GDM1 (cell line): ENCODE results near the gene MARCHF9.
A peak's percentile ranks its signal among the peaks of the same experiment; 100 is the strongest.

Experiments
- DNase-seq: peaks from one replicate; lab custom pipeline; 2025; lab: John Stamatoyannopoulos, UW

Gene MARCHF9

DNA sequence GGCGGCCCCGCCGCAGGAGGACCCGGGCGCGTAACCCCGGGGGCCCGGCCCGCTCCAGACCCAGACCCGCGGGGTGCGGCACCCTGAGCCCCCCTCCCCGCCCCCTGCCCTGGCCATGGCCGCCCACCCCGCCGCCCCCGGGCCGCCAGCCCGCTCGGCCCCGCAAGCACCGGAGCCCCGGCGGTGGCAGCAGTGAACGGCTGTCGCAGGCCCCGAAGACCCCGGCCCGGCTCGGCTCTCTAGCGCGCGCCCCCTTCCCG lies 221 bp downstream of the MARCHF9 start:
- DNase-seq = no peak

DNA sequence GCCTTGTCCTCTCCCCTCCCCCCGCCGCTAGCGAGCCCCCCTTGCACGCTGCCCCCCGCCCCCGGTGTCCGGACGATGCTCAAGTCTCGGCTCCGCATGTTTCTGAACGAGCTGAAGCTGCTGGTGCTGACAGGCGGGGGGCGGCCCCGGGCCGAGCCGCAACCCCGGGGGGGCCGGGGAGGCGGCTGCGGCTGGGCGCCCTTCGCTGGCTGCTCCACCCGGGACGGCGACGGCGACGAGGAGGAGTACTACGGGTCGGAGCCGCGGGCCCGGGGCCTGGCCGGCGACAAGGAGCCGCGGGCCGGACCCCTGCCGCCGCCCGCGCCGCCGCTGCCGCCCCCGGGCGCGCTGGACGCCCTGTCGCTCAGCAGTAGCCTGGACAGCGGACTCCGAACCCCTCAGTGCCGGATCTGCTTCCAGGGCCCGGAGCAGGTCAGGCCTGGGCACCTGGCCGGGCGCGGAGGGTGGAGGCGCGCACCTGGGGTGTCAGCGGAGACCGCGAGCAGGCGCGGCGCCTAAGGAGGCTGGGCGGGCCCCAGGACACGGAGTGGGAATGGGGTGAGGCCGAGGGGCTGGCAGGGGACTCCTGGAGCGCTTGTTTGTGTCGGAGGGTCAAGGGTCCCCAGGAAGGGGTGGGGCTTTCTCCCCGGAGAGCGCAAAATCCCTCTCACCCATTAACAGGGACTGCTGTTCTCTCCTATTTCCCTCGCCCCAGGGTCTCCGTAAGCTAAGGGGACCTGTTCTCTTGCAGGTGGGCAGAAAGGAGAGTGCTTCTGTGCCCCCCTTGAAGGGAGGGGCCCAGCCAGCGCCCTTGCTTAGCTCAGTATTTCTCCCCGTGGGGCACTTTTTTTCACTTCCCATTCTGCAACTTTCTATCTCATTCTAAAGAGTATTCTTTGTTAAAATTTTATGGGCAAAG lies 810 bp downstream of the MARCHF9 start:
- DNase-seq = no peak

DNA sequence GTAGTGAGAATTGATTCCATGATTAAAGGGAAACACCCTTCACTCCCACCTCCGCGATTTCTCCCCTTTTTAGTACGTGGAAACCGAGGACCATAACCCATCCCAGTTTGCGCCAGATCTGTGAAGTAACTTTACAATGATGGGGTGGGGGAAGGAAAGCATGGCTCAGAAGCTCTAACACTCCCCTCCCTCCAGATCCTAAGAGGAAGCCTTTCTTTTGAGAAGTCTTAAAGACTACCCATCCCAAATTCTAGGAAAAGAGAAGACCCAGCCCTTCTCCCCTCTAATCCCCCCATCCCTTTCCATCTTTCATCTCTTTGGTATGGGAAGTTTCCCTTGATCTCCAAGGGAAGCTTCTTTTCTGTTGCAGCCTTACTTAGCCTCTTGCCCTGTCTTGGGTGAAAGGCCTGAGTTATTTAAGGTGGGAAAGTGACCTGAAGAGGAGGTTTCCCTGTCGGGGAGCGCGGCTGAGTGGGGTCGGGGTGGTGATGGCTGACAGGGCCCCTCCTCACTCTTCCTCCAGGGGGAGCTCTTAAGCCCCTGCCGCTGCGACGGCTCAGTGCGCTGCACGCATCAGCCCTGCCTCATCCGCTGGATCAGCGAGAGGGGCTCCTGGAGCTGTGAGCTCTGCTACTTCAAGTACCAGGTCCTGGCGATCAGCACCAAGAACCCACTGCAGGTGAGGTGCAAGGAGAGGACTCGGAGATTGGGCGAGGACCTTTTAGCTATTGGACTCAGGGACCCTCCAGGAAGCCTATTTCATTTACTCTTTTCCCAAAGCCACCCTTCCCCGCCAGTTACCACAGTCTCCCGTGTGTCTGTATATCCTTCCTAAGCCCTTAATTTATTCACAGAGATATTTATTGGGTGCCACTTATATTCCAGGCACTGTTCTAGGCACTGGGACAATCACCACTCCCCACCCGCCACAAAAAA lies 1.8 kb downstream of the MARCHF9 start:
- DNase-seq = peak; percentile 38

DNA sequence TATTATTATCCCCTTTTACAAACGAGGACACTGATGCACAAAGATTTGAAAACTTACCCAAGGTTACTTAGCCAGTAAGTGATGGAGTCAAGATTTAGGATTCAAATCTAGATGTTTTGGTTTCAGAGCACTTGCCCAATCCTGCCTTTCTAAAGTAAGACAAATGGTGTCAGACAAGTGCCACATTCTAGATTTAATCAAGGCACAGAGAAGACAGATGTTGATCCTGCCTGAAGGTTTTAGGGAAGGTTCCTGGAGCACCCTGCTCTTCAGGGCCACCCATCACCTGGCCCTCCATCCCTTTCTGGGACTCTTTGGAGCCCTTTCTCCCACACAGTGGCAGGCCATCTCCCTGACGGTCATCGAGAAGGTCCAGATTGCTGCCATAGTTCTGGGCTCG lies 2.9 kb downstream of the MARCHF9 start:
- DNase-seq = no peak

DNA sequence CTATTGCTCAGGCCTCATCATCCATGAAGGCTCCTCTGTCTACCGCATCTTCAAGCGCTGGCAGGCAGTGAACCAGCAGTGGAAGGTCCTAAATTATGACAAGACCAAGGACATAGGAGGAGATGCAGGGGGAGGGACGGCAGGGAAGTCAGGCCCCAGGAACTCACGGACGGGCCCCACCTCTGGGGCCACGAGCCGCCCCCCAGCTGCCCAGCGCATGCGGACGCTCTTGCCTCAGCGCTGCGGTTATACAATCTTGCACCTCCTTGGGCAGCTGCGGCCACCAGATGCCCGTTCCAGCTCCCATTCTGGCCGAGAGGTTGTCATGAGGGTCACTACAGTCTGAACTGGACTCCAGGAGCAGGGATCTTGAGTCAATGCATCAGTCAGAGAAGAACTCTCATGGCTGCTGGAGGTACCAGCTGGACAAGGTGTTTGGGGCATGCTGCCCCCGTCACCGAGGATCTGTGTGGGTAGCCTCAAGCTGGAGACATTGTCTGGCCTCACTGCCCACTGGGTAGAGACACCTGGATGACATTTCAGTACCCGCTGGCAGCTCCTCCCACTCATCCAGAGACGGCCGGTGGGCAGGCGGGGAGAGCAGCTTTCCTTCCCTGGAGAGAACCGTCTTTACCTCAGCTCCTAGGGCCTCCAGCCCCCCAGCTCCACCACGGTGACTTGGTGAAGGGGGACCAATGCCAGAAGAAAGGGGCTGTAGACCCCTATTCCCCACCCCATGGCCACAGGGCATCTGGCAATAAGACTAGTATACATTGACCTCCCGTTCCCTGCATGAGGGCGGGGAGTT lies 3.9 kb downstream of the MARCHF9 start:
- DNase-seq = no peak

DNA sequence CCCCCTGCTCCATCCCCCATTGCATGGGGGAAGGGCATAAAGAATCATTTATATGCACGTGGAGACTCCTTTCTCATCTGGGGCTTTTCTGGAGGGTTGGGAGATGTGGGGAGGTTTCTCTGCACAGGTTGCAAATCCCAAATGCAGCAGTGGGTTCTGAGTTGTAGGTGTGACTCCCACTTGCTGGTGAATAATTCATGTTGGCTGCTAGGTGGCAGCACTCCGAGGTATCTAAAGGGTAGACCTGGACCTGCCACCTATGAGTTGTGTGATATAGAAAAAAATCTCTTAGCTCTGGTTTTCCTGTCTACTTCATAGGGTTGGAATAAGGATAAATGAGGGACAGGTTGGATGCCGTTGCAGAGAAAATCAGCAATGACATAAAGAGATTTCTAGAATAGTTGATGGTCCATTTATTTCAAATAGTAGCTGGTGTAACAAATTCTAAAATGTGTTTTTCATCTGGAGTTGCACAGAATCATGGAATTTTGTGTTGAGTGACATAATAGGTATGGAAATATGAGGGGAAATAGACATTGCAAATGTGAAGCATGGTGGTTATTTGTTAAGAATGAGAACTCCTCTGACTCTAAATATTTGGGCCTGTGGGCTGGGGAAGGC lies 4.6 kb downstream of the MARCHF9 start:
- DNase-seq = no peak

DNA sequence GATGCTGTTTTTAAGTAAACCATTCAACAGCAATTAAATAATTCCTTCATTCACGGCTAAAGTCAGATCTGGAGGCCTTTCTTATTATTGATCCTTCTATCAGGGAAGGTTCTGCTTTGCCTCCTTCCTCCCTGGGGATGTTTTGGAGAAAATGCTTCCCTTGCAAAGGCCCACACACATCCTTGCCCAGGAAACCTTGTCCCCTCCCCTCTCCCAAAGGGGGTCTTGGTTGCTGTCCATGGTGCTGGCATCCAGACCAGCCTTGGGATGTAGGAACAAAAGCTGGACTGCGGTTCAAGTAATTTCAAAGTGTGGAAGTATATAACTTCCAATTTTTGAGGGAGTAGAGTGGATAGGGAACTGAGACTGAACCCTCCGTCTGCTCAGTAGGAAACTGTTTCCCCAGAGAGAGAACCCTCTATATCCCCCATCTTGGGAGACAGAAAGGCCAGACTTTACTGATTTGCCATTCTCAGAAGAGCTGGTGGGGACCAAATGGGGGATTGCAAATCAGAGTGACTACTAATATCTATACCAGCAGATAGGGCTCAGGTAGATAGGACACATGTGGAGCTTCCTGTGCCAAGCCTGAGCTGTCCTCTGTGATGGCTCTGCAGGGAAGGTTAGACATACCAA lies 5.6 kb downstream of the MARCHF9 start:
- no peak for DNase-seq

DNA sequence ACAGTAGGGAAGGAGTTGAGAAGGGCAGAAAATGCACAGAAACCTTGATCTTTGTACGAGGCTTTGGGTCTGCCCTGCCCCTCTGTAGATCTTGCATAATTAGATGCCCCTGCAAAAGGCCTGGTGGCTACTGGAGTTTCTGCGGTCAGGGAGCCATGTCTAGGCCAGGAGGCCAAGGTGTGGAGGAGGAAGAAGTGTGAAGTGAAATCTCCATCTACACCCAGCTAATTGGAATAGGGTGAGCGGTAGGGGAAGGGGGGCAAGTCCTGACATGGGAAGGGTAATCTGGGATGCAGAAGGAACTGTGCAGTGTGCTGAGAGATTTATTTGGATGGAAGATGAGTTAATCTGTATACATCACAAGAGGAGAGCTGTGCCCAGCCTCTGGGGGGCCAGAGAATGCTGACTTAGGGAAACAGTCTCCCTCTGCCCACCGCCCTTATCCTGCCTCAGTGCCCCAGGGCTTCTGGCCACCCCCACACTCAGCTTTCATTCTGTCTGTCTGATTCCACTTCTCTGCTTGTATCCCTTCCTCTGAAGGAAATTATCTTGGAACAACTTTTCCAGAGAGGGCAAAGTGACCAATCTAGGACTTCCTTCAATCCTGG lies 6.6 kb downstream of the MARCHF9 start:
- DNase-seq = no peak

DNA sequence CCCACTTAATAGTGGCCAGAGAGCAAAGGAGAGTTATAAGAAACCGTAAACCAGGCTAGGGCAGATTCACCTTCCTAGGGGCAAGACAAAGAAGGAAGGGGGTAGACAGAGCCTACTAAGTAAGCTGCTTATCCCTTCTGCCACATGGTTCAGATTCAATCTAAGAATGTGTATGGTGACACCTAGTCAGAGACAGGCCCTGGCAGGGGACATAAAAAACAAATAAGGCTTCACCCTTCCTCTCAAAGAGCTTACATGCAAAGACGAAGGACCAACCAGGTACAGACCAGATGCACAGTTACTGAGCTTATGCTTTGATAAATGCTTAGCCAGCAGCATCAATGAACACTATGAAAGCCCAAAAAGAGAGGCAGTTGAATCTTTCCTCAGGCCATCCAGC lies 7.6 kb downstream of the MARCHF9 start:
- no peak for DNase-seq

DNA sequence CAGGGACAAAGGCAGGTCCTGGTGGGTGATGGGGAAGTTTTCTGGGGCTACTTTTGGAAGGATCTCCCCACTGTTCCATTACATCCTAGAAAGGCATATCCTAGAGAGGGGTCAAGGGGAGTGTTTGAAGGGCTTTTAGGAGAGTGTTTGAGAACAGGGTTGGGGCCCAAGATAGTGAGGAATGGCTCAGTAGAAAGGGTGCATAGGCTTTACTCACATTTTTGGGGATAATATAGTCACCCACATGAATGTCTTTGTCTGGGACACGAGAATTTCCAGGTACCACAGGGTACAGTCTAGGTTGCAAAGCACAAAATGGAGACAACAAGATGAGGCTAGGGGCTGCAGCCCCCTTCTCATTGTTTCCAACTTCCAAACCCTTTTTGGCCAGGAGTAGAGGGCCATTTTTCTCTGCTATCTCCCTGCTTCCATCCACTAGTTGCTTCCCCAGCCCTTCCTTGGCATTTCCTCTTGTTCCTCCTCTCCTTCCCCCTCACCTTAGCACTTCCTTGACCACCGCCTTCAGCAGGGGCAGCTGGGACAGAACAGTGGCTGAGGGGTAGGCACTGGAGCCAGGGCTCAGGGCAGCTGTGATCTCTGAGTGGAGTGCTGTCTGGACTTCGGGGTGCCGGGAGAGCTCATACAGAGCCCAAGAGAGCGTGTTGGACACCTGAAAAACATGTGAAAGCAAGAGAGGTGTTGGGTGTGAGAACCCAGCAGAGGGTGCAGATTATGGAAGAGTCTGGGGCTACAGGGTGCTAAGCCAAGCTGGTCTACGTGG lies 9.2 kb downstream of the MARCHF9 start:
- no peak for DNase-seq

DNA sequence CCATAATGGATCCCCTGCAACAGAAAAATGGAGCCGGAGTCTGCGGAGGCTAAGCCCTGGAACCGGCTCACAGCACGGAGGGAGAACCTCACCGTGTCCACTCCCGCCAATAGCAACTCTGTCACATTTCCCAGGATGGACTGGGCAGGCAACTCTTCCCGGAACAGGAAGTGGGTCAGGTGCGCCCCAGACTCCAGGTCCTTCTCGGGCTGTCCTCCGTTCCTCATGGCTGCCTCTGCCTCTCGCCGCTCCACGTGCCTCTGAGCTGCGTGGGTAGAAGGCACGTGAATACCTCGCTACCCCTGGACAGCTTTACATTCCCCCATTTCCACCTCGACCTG lies 9.7 kb downstream of the MARCHF9 start:
- no peak for DNase-seq

DNA sequence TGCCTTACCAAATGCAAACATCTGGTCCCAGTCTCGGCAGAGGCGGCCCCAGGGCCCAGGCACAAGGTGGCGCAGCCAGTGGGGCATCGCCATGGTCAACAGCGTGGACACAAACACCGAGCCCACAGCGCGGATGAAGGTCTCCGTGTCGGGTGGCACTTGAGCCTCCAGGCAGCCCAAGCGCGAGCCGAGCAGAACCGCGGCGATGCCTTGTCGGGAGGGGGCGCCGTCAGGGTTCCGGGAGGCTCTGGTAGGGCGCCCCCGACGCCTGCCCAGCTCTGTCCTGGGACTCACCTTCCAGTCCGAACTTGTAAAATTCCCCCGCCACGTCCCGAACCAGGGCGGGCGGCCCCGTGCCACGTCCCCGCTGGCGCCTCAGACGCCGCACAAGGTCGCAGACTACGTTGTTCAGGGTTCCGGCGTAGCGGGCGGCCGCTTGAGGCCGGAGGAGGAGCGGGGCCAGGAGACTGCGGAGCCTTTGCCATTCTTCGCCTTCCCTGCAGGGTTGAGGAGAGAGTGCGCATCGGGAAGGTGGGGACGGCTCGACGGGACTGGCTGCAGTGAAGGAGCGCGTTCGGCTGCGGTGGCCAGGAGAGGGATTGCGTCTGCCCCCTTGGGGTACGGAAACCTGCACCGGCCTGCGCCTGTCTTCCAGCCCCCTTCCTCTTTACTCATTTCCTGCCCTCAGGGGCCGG lies 10.2 kb downstream of the MARCHF9 start:
- DNase-seq = no peak

DNA sequence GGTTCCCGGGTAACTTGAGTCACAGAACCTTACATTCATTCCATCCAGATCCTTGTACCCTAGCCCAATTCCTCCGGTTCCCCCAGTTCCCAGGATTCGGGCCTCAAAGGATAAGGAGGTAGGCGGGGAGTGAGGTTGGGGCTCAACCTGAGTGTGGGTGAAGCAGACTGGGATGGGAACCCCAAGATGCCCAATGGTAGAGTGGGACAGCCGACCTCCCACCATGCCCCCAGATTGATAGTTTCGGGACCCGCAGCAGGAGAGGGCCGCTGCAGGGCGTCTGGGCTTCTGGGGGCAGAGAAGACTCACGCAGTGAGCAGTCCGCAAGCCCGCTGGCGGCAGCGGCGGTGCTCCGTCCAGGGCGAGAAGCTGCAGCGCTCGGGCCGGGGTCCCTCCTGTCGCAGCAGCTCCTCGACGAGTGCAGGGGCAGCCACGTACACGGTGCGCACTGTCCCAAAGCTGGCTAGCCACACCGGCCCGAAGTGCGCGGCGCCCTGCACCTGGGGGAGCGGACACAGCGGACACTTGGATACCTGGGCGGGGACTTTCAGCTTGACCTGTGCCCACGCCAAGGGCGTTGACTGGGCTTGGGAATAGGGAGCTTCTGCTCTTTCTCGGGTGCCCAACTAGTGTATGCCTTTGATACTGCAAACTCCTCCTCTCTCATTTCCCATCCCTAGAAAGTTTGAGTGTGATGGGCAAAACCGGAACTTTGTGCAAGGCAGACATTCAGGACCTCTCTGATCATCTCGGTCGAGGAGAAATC lies 11.0 kb downstream of the MARCHF9 start:
- no peak for DNase-seq

DNA sequence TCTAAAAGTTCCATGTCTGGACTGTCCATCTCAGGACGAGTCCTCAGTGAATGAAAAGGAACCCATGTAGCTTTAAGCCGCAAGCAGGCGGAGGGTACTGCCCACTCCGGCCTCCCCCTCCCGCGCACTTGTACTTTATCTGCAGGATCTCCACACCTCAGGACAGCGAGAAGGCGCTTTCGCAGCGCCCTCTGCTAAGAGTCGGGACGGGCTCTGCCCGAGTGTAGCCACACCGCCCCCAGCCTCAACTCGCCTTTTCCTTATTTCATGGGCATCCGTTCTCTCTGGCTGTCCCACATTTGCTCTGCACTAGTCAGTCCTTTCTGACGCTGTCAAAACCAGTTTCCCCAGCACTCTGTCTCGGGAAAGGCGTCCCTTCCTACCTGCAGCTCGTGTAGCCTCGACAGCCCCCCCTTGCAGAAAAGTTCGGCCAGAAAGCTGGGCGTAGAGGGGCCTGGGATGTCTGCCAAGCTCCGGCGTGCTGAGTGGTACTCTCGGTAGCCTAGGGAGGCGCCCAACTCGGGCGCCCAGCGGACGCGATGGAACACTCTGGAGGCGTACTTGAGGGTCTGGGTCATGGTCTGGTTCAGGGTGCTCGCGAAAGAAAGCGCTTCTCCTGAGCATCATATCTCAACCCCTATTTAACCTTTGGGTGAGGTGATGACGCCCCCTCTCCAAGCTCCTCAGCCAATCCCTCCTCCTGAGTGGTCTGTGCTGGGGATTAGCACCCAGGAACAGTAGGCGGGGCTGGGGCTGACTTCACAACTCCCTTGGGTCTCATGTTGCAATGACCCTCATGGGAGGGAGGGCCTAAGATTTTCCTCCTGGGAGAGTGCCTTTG lies 11.8 kb downstream of the MARCHF9 start, which contains the start of gene CYP27B1:
Gene CYP27B1 (minus strand): TSS at position 615 of the 841 bp plus-strand sequence. CDS start 37 bp downstream, at position 578.
- no peak for DNase-seq

DNA sequence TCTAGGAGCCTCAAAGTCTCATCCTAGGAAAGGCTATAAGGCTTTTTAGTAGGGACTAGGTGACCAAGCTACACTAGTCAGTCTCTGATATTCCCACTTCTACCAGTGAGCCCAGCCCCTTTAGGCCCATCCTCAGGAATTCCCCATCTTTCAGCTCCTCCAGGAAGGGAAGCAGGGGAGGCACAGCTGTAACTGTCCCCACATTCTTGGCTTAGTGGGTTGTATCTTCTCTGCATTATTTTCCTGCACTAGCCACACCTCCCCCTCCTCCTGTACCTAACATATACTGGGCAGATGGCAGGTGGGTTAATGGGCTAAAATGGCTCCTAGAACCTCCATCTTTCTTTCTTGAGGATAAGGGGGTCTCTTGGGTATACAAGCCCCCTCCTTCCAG lies 12.4 kb downstream of the MARCHF9 start:
- DNase-seq = no peak

DNA sequence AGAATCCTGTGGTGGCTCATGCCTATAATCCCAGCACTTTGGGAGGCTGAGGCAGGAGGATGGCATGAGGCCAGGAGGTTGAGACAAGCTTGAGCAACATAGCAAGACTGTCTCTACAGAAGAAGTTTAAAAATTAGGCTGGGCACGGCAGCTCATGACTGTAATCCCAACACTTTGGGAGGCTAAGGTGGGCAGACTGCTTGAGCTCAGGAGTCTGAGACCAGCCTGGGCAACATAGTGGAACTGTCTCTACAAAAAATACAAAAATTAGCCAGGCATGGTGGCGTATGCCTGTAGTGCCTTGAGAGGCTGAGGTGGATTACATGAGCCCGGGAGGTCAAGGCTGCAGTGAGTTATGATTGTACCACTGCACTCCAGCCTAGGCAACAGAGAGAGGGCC lies 13.0 kb downstream of the MARCHF9 start:
- no peak for DNase-seq

DNA sequence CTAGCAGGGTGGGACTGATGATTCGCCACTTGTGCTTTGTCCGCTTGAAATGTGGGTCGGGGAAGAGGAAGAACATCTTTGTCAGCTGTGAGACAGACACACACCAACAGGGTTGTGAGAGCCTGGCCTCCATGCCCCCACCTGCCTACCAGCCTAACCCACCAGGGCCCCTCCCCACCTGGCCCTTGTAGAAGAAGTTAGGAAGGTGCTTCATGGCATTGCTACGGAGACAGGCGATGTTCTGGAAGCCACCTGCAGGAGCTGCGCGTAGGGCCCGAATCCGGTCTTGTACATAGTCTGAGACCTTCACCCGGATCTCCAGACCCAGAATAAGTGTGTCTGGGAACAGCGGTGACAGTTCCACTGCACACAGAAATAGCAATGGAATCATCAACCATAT lies 14.7 kb downstream of the MARCHF9 start:
- no peak for DNase-seq

DNA sequence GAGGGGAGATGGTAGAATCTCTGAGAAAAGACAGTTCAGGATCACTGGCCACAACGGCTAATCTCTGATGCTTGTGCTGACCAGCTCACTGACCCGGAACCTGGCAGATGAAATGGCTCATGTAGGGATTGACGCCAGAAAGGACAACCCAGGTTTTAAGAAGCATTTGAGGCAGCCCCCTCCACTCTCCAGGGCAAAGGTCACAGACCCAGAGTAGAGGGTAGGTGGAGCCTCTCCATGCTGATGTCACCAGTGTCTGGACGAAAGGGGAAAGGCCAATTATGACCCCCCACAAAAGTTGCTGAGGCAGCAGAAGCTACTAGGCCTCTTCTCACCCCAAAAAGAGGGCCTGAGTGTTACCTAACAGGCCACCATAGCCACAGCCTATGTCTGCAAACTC lies 15.8 kb downstream of the MARCHF9 start:
- no peak for DNase-seq
